ENCODE measurements around the gene ULK3. TPM values are rescaled to one million over a fixed set of nuclear protein-coding genes. Genes with fewer than 3 reads are reported as not detected.

Gene ULK3
- total and polyA plus RNA-seq, 2 of the 4 experiments (the other 2 are of a cell fraction), result 11.8 to 22.7 TPM

GRCh38 chr15:74809956-74810355 is 33.0 kb downstream of the ULK3 start:
- ATAC-seq (ENCODE audit: low read depth), result peak; percentile 39
- Histone ChIP-seq H4K5ac (ENCODE audit: low read depth, low read length) (no peak overlapping the region), H3K27ac (ENCODE audit: insufficient read depth, low read length) (no peak overlapping the region), H3K9ac (ENCODE audit: low read depth, low read length) (no peak overlapping the region), H3K4me1 (ENCODE audit: control insufficient read depth, insufficient read depth, low read length) (no peaks in the 10 kb centered on the region), H2BK20ac (ENCODE audit: low read depth, low read length) (no peak overlapping the region), H2AK9ac (replicated peaks; ENCODE audit: low read depth, low read length, poor library complexity) (no peak overlapping the region), H3K4me2 (ENCODE audit: low read depth, low read length) (no peak overlapping the region), H3K14ac (replicated peaks; ENCODE audit: low read depth, low read length) (no peak overlapping the region), H2AFZ (replicated peaks; ENCODE audit: low read length, poor library complexity) (no peak overlapping the region), H2AK5ac (ENCODE audit: low read depth, low read length) (no peak overlapping the region), H3K9me1 (ENCODE audit: insufficient read depth, low read length) (peaks cover 5% of the 10 kb centered on the region), H3K9me3 (ENCODE audit: control insufficient read depth, insufficient read depth, low read length) (no peaks in the 10 kb centered on the region), H2BK120ac (ENCODE audit: low read depth, low read length) (no peak overlapping the region), H3K36me3 (ENCODE audit: control insufficient read depth, insufficient read depth, low read length) (no peaks in the 10 kb centered on the region), H3K4me3 (ENCODE audit: insufficient read depth, low read depth, low read length) (no peak overlapping the region), H4K91ac (ENCODE audit: insufficient read depth, low read depth, low read length) (no peak overlapping the region), H4K8ac (ENCODE audit: low read depth in 2 of 2, low read length in 2 of 2) (no peak overlapping the region), H2BK15ac (ENCODE audit: low read depth, low read length) (no peak overlapping the region), H3K79me1 (ENCODE audit: low read depth in 1 of 2, low read length in 2 of 2) (no peaks in the 10 kb centered on the region; a peak in 1 of 4 replicates), H3K23ac (ENCODE audit: low read depth, low read length) (no peak overlapping the region), H2BK5ac (ENCODE audit: low read depth, low read length, poor library complexity, severe bottlenecking) (no peak overlapping the region), H4K20me1 (ENCODE audit: insufficient read depth, low read length) (peaks cover 5% of the 10 kb centered on the region; the same call in 1 of the 2 replicates), H3K18ac (ENCODE audit: low read depth, low read length) (no peak overlapping the region), H3K4ac (ENCODE audit: low read depth, low read length) (no peak overlapping the region), H3K56ac (ENCODE audit: extremely low read depth, insufficient read depth, low read length) (no peak overlapping the region), H3K27me3 (ENCODE audit: control insufficient read depth, insufficient read depth, low read length) (peaks cover 3% of the 10 kb centered on the region; the same call in 1 of the 2 replicates)
- CTCF ChIA-PET, result interaction anchor here (0.9 to 1.0 kb wide), 2 partner anchors 26 to 723 kb away, joined by 3 read pairs; no protein-coding TSS in a partner anchor
- no TSS peak for BruUV-seq (replicated peaks)
- in situ Hi-C loops (cut with MboI; ENCODE audit: low sequenced_read_pairs), result no loop called here
- POLR2A ChIA-PET (ENCODE audit: unreplicated experiment), result no interaction called here
- DNase-seq, result peak; percentile 40
- 80% methylated on average over 1 of the region's 3 CpGs; no CpG with 5 or more reads in 1 of the 2 experiments for WGBS, 2 experiments (ENCODE audit: extremely low coverage in 2 of 2, insufficient read length in 1 of 2)
- TF ChIP-seq RFX5 (IDR thresholded peaks at IDR 0.05; ENCODE audit: low read depth, low read length), result no peak
- TF ChIP-seq POLR2A (IDR thresholded peaks at IDR 0.05; ENCODE audit: low read depth, low read length), result no peak
- no peak for TF ChIP-seq MXI1 (IDR thresholded peaks at IDR 0.05; ENCODE audit: borderline replicate concordance, low read depth, low read length)
- no peak for TF ChIP-seq USF2 (IDR thresholded peaks at IDR 0.05; ENCODE audit: low read depth, low read length)
- TF ChIP-seq RCOR1 (IDR thresholded peaks at IDR 0.05; ENCODE audit: insufficient replicate concordance, low read length), result no peak
- no peak for TF ChIP-seq BHLHE40 (IDR thresholded peaks at IDR 0.05; ENCODE audit: low read depth, low read length)
- TF ChIP-seq NFE2L2 (IDR thresholded peaks at IDR 0.05; ENCODE audit: low read depth, low read length), result no peak
- no peak for TF ChIP-seq MAFK (IDR thresholded peaks at IDR 0.05; ENCODE audit: low read depth, low read length)
- TF ChIP-seq RAD21 (IDR thresholded peaks at IDR 0.05; ENCODE audit: low read length), result no peak
- no peak for TF ChIP-seq CHD1 (IDR thresholded peaks at IDR 0.05; ENCODE audit: low read depth, low read length)
- TF ChIP-seq SMC3 (IDR thresholded peaks at IDR 0.05; ENCODE audit: low read depth, low read length), result no peak
- TF ChIP-seq MAZ (IDR thresholded peaks at IDR 0.05; ENCODE audit: borderline replicate concordance, low read depth, low read length), result no peak
- no peak for TF ChIP-seq ELK1 (IDR thresholded peaks at IDR 0.05; ENCODE audit: borderline replicate concordance, low read depth, low read length)
- no peak for TF ChIP-seq CTCF (conservative IDR thresholded peaks at IDR 0.05; ENCODE audit: low read depth, low read length)
- dilution Hi-C loops (cut with HindIII; ENCODE audit: low sequenced_read_pairs, unreplicated experiment), result no loop called here
- intact Hi-C loops (cut with micrococcal nuclease), result no loop called here

Measured in IMR-90 (cell line).